K562 (cell line): ENCODE results near the gene SOCS3. TPM values are rescaled to one million over a fixed set of nuclear protein-coding genes. Genes with fewer than 3 reads are reported as not detected.

Experiments
- MGA ChIP-seq: fragments of 450-650 bp; IDR thresholded peaks from 2 replicates; pipeline ENCODE4 v1.6.1; 2016; ENCODE audit warnings: mild to moderate bottlenecking, moderate library complexity
- polyA plus RNA-seq, 8 experiments: library from polyadenylated mRNA; depleted of rRNA in 4 of 8; stranded (reverse) in 5 of 8; unstranded in 3 of 8; fragments of >200 nt; fragmentation: Nextera tagmentation in 2 of 8; fragmentation: Illumina TruSeq in 1 of 8; extraction: Ambion mirVana in 2 of 8; extraction: Trizol in 1 of 8; gene quantifications; 2 replicates each; pipeline versions ENCODE4 v1.2.1 to v1.2.3, GENCODE V29; 2011 to 2014; ENCODE audit warnings: inconsistent platforms in 1 of 8, missing spikeins in 1 of 8
- total RNA-seq, 7 experiments: library from RNA; depleted of rRNA in 6 of 7; stranded (reverse); fragments of >200 nt in 6 of 7; fragmentation: Illumina TruSeq in 2 of 7; extraction: Trizol in 2 of 7; gene quantifications; 2 replicates each; pipeline versions ENCODE4 v1.2.1 to v1.2.3, GENCODE V29; 2011 to 2021; ENCODE audit warnings: low replicate concordance in 1 of 7
- TF ChIP-seq, protein P1 (sequence below): fragments of 200-600 bp; sonication (generic); IDR thresholded peaks from one replicate; pipeline ENCODE4 v1.6.1; 2012; ENCODE audit warnings: mild to moderate bottlenecking, low read depth, low read length, inconsistent platforms

The SOCS3 gene
- total and polyA plus RNA-seq, 9 of the 15 experiments (the other 6 are each of a cell fraction or from before 2014, with no cell fraction given): 0.56 to 38.9 (median 13.7) TPM

GRCh38 chr17:78316867-78317789, 42.7 kb downstream of the SOCS3 start (continued):
- peak; percentile 46; the same call in 1 of the 2 replicates for TF ChIP-seq MGA
- TF ChIP-seq, protein P1, sequence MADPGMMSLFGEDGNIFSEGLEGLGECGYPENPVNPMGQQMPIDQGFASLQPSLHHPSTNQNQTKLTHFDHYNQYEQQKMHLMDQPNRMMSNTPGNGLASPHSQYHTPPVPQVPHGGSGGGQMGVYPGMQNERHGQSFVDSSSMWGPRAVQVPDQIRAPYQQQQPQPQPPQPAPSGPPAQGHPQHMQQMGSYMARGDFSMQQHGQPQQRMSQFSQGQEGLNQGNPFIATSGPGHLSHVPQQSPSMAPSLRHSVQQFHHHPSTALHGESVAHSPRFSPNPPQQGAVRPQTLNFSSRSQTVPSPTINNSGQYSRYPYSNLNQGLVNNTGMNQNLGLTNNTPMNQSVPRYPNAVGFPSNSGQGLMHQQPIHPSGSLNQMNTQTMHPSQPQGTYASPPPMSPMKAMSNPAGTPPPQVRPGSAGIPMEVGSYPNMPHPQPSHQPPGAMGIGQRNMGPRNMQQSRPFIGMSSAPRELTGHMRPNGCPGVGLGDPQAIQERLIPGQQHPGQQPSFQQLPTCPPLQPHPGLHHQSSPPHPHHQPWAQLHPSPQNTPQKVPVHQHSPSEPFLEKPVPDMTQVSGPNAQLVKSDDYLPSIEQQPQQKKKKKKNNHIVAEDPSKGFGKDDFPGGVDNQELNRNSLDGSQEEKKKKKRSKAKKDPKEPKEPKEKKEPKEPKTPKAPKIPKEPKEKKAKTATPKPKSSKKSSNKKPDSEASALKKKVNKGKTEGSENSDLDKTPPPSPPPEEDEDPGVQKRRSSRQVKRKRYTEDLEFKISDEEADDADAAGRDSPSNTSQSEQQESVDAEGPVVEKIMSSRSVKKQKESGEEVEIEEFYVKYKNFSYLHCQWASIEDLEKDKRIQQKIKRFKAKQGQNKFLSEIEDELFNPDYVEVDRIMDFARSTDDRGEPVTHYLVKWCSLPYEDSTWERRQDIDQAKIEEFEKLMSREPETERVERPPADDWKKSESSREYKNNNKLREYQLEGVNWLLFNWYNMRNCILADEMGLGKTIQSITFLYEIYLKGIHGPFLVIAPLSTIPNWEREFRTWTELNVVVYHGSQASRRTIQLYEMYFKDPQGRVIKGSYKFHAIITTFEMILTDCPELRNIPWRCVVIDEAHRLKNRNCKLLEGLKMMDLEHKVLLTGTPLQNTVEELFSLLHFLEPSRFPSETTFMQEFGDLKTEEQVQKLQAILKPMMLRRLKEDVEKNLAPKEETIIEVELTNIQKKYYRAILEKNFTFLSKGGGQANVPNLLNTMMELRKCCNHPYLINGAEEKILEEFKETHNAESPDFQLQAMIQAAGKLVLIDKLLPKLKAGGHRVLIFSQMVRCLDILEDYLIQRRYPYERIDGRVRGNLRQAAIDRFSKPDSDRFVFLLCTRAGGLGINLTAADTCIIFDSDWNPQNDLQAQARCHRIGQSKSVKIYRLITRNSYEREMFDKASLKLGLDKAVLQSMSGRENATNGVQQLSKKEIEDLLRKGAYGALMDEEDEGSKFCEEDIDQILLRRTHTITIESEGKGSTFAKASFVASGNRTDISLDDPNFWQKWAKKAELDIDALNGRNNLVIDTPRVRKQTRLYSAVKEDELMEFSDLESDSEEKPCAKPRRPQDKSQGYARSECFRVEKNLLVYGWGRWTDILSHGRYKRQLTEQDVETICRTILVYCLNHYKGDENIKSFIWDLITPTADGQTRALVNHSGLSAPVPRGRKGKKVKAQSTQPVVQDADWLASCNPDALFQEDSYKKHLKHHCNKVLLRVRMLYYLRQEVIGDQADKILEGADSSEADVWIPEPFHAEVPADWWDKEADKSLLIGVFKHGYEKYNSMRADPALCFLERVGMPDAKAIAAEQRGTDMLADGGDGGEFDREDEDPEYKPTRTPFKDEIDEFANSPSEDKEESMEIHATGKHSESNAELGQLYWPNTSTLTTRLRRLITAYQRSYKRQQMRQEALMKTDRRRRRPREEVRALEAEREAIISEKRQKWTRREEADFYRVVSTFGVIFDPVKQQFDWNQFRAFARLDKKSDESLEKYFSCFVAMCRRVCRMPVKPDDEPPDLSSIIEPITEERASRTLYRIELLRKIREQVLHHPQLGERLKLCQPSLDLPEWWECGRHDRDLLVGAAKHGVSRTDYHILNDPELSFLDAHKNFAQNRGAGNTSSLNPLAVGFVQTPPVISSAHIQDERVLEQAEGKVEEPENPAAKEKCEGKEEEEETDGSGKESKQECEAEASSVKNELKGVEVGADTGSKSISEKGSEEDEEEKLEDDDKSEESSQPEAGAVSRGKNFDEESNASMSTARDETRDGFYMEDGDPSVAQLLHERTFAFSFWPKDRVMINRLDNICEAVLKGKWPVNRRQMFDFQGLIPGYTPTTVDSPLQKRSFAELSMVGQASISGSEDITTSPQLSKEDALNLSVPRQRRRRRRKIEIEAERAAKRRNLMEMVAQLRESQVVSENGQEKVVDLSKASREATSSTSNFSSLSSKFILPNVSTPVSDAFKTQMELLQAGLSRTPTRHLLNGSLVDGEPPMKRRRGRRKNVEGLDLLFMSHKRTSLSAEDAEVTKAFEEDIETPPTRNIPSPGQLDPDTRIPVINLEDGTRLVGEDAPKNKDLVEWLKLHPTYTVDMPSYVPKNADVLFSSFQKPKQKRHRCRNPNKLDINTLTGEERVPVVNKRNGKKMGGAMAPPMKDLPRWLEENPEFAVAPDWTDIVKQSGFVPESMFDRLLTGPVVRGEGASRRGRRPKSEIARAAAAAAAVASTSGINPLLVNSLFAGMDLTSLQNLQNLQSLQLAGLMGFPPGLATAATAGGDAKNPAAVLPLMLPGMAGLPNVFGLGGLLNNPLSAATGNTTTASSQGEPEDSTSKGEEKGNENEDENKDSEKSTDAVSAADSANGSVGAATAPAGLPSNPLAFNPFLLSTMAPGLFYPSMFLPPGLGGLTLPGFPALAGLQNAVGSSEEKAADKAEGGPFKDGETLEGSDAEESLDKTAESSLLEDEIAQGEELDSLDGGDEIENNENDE: no peak
